Measurements from ENCODE around the gene STK17A. TPM values are rescaled to one million over a fixed set of nuclear protein-coding genes. Genes with fewer than 3 reads are reported as not detected.
"Not testable (repeated sequence)": the region's sequence is repeated elsewhere in the genome, so short reads cannot be mapped to it uniquely, and the experiment has no call there.

Gene STK17A
- total RNA-seq, 2 experiments from 2014 or later = 25.8 to 28.7 TPM

- no peaks in the 10 kb centered on the region for H3K79me2 ChIP-seq (ENCODE audit: insufficient read depth, low read depth, low read length)
- no peak overlapping the region for H3K4me3 ChIP-seq (ENCODE audit: low read depth, low read length, poor library complexity, severe bottlenecking)
- BruUV-seq (replicated peaks) = no TSS peak
- H3K9me3 ChIP-seq (ENCODE audit: low read length) = no peaks in the 10 kb centered on the region
- H3K4me2 ChIP-seq (ENCODE audit: low read length) = no peak overlapping the region
- no peaks in the 10 kb centered on the region for H4K20me1 ChIP-seq (ENCODE audit: insufficient read depth, low read length)
- H3K9me2 ChIP-seq (ENCODE audit: insufficient read depth, low read length) = no peaks in the 10 kb centered on the region
- no peaks in the 10 kb centered on the region for H3K36me3 ChIP-seq (ENCODE audit: insufficient read depth, low read length)
- DNase-seq (ENCODE audit: low spot score) = no peak
- H3K27ac ChIP-seq (ENCODE audit: low read depth, low read length, poor library complexity, severe bottlenecking) = no peak overlapping the region
- ChIA-PET POLR2A (no interaction called here), CTCF (ENCODE audit: unreplicated experiment) (no interaction called here)
- no peaks in the 10 kb centered on the region for H3K4me1 ChIP-seq (ENCODE audit: insufficient read depth, low read length, poor library complexity, severe bottlenecking)
- intact Hi-C loops (cut with micrococcal nuclease; ENCODE audit: unreplicated experiment) = no loop called here
- no peak overlapping the region for H2AFZ ChIP-seq (ENCODE audit: low read length)
- TF ChIP-seq EZH2phosphoT487 (IDR thresholded peaks at IDR 0.05; ENCODE audit: borderline replicate concordance, low read depth, low read length) = no peak
- no peak for TF ChIP-seq CTCF (conservative IDR thresholded peaks at IDR 0.05; ENCODE audit: low read length)
Observed at GRCh38 chr7:43569424-43569823, 13.5 kb upstream of the STK17A start.

GRCh38 chr7:43570688-43571365, 12.1 kb upstream of the STK17A start:
- no peak for TF ChIP-seq CTCF (conservative IDR thresholded peaks at IDR 0.05; ENCODE audit: low read length)
- no peak for TF ChIP-seq EZH2phosphoT487 (IDR thresholded peaks at IDR 0.05; ENCODE audit: borderline replicate concordance, low read depth, low read length)
- Histone ChIP-seq H3K4me3 (ENCODE audit: low read depth, low read length, poor library complexity, severe bottlenecking) (no peak overlapping the region), H2AFZ (ENCODE audit: low read length) (no peak overlapping the region), H3K9me3 (ENCODE audit: low read length) (no peaks in the 10 kb centered on the region), H3K4me1 (ENCODE audit: insufficient read depth, low read length, poor library complexity, severe bottlenecking) (no peaks in the 10 kb centered on the region), H3K9me2 (ENCODE audit: insufficient read depth, low read length) (no peaks in the 10 kb centered on the region), H3K4me2 (ENCODE audit: low read length) (no peak overlapping the region), H3K79me2 (ENCODE audit: insufficient read depth, low read depth, low read length) (no peaks in the 10 kb centered on the region), H3K36me3 (ENCODE audit: insufficient read depth, low read length) (no peaks in the 10 kb centered on the region), H4K20me1 (ENCODE audit: insufficient read depth, low read length) (no peaks in the 10 kb centered on the region), H3K27ac (ENCODE audit: low read depth, low read length, poor library complexity, severe bottlenecking) (no peak overlapping the region)
- CTCF ChIA-PET (ENCODE audit: unreplicated experiment) = interaction anchor here (0.7 kb wide), 1 partner anchor 264 kb away, joined by 3 read pairs; no protein-coding TSS in a partner anchor
- POLR2A ChIA-PET = no interaction called here
- DNase-seq (ENCODE audit: low spot score) = no peak
- intact Hi-C loops (cut with micrococcal nuclease; ENCODE audit: unreplicated experiment) = no loop called here
- BruUV-seq (replicated peaks) = no TSS peak

- H3K4me3 ChIP-seq (ENCODE audit: low read depth, low read length, poor library complexity, severe bottlenecking) = no peak overlapping the region
- H2AFZ ChIP-seq (ENCODE audit: low read length) = no peak overlapping the region
- ChIA-PET POLR2A (interaction anchor here (0.6 to 2.0 kb wide), 4 partner anchors 10 to 763 kb away, joined by 3 to 10 read pairs (median 4); partner anchors contain the start of gene STK17A), CTCF (ENCODE audit: unreplicated experiment) (interaction anchor here (0.8 kb wide), 1 partner anchor 10 kb away, joined by 4 read pairs; the partner anchor contains the start of gene STK17A)
- intact Hi-C loops (cut with micrococcal nuclease; ENCODE audit: unreplicated experiment) = no loop called here
- no peaks in the 10 kb centered on the region for H4K20me1 ChIP-seq (ENCODE audit: insufficient read depth, low read length)
- H3K4me2 ChIP-seq (ENCODE audit: low read length) = no peak overlapping the region
- H3K79me2 ChIP-seq (ENCODE audit: insufficient read depth, low read depth, low read length) = no peaks in the 10 kb centered on the region
- H3K27ac ChIP-seq (ENCODE audit: low read depth, low read length, poor library complexity, severe bottlenecking) = no peak overlapping the region
- TF ChIP-seq EZH2phosphoT487 (IDR thresholded peaks at IDR 0.05; ENCODE audit: borderline replicate concordance, low read depth, low read length) (no peak), CTCF (conservative IDR thresholded peaks at IDR 0.05; ENCODE audit: low read length) (no peak)
- H3K9me2 ChIP-seq (ENCODE audit: insufficient read depth, low read length) = no peaks in the 10 kb centered on the region
- H3K36me3 ChIP-seq (ENCODE audit: insufficient read depth, low read length) = no peaks in the 10 kb centered on the region
- H3K4me1 ChIP-seq (ENCODE audit: insufficient read depth, low read length, poor library complexity, severe bottlenecking) = no peaks in the 10 kb centered on the region
- no peak for DNase-seq (ENCODE audit: low spot score)
- BruUV-seq (replicated peaks) = no TSS peak
- H3K9me3 ChIP-seq (ENCODE audit: low read length) = no peaks in the 10 kb centered on the region
Observed at GRCh38 chr7:43572516-43573049, 10.3 kb upstream of the STK17A start.

- H3K79me2 ChIP-seq (ENCODE audit: insufficient read depth, low read depth, low read length); H3K27ac ChIP-seq (ENCODE audit: low read depth, low read length, poor library complexity, severe bottlenecking); BruUV-seq (replicated peaks); CTCF ChIA-PET (ENCODE audit: unreplicated experiment); H3K4me2 ChIP-seq (ENCODE audit: low read length); H3K9me2 ChIP-seq (ENCODE audit: insufficient read depth, low read length); H3K9me3 ChIP-seq (ENCODE audit: low read length); H3K4me3 ChIP-seq (ENCODE audit: low read depth, low read length, poor library complexity, severe bottlenecking); H3K4me1 ChIP-seq (ENCODE audit: insufficient read depth, low read length, poor library complexity, severe bottlenecking); H3K36me3 ChIP-seq (ENCODE audit: insufficient read depth, low read length); H4K20me1 ChIP-seq (ENCODE audit: insufficient read depth, low read length); H2AFZ ChIP-seq (ENCODE audit: low read length); DNase-seq (ENCODE audit: low spot score); intact Hi-C loops (cut with micrococcal nuclease; ENCODE audit: unreplicated experiment): not testable (repeated sequence)
- POLR2A ChIA-PET = interaction anchor here (0.7 to 2.0 kb wide), 2 partner anchors 8 to 119 kb away, joined by 3 to 10 read pairs; partner anchors contain the start of gene STK17A
Observed at GRCh38 chr7:43573832-43574231, 9.1 kb upstream of the STK17A start.
